OCI-LY1 (cell line): Measurements from ENCODE around the gene EEF2K.

Experiments
- H2AFZ ChIP-seq: fragments of 200-600 bp; sonication (generic), shearing (Covaris generic); 2 replicates; pipeline ENCODE4 v1.6.0; 2014; ENCODE audit warnings: antibody characterized with exemption, mild to moderate bottlenecking, low read length
- H3F3A ChIP-seq: fragments of 200-600 bp; sonication (generic), shearing (Covaris generic); 2 replicates; pipeline ENCODE4 v1.6.0; 2014; ENCODE audit warnings: mild to moderate bottlenecking, antibody characterized with exemption, low read length, moderate library complexity; ENCODE audit not compliant: insufficient read depth
- H3K27ac ChIP-seq: fragments of 200-600 bp; sonication (generic); 2 replicates; pipeline ENCODE4 v1.5.1; 2014; ENCODE audit warnings: low read length, mixed run types, mild to moderate bottlenecking, low read depth; ENCODE audit not compliant: poor library complexity, severe bottlenecking
- H3K27me3 ChIP-seq: fragments of 200-600 bp; sonication (generic); 2 replicates; pipeline ENCODE4 v1.6.0; 2014; ENCODE audit warnings: antibody characterized with exemption, mild to moderate bottlenecking, low read length, moderate library complexity; ENCODE audit not compliant: insufficient read depth
- H3K36me3 ChIP-seq: fragments of 200-600 bp; sonication (generic); 2 replicates; pipeline ENCODE4 v1.6.1; 2014; ENCODE audit warnings: mild to moderate bottlenecking, antibody characterized with exemption, low read length, moderate library complexity, mixed read lengths; ENCODE audit not compliant: insufficient read depth
- H3K4me1 ChIP-seq: fragments of 200-600 bp; sonication (generic); 2 replicates; pipeline ENCODE4 v1.5.1; 2014; ENCODE audit warnings: mild to moderate bottlenecking, low read length, moderate library complexity; ENCODE audit not compliant: insufficient read depth, severe bottlenecking
- H3K4me2 ChIP-seq: fragments of 200-600 bp; sonication (generic), shearing (Covaris generic); 2 replicates; pipeline ENCODE4 v1.6.1; 2014; ENCODE audit warnings: low read length
- H3K4me3 ChIP-seq: fragments of 200-600 bp; sonication (generic); 2 replicates; pipeline ENCODE4 v1.5.1; 2014; ENCODE audit warnings: low read length, low read depth, mild to moderate bottlenecking, mixed read lengths; ENCODE audit not compliant: poor library complexity, severe bottlenecking
- H3K79me2 ChIP-seq: fragments of 200-600 bp; shearing (Covaris generic); 2 replicates; pipeline ENCODE4 v1.6.1; 2016; ENCODE audit warnings: mixed run types, low read length, mixed read lengths; ENCODE audit not compliant: insufficient read depth
- H3K9ac ChIP-seq: fragments of 200-600 bp; sonication (generic), shearing (Covaris generic); 2 replicates; pipeline ENCODE4 v1.6.1; 2014; ENCODE audit warnings: mild to moderate bottlenecking, low read length, mixed read lengths
- H3K9me2 ChIP-seq: fragments of 200-600 bp; sonication (generic), shearing (Covaris generic); 2 replicates; pipeline ENCODE4 v1.6.1; 2014; ENCODE audit warnings: low read depth, mild to moderate bottlenecking, low read length, mixed read lengths
- H3K9me3 ChIP-seq: fragments of 200-600 bp; shearing (Covaris generic); 2 replicates; pipeline ENCODE4 v1.6.1; 2014; ENCODE audit warnings: low read length, mixed read lengths
- H4K20me1 ChIP-seq: fragments of 200-600 bp; sonication (generic), shearing (Covaris generic); 2 replicates; pipeline ENCODE4 v1.6.0; 2016; ENCODE audit warnings: mild to moderate bottlenecking, low read length; ENCODE audit not compliant: insufficient read depth
- EZH2 ChIP-seq: fragments of 200-600 bp; sonication (generic), shearing (Covaris generic); IDR thresholded peaks from 2 replicates; pipeline ENCODE4 v1.8.0; 2017; ENCODE audit warnings: borderline replicate concordance, mixed run types, mild to moderate bottlenecking, antibody characterized with exemption, low read length, moderate library complexity, mixed read lengths
- TF ChIP-seq, protein P1 (sequence below): fragments of 200-600 bp; sonication (generic), shearing (Covaris generic); IDR thresholded peaks from 2 replicates; pipeline ENCODE4 v1.5.1; 2017; ENCODE audit warnings: mild to moderate bottlenecking, antibody characterized with exemption, low read length, moderate library complexity, mixed read lengths

The EEF2K gene

GRCh38 chr16:22177968-22178930, 27.8 kb upstream of the EEF2K start:
- Histone ChIP-seq H3K36me3 (no peaks in the 10 kb centered on the region), H2AFZ (no peak overlapping the region), H3K9me3 (no peaks in the 10 kb centered on the region), H4K20me1 (no peaks in the 10 kb centered on the region), H3K27ac (no peak overlapping the region), H3K9me2 (no peaks in the 10 kb centered on the region), H3K4me2 (no peak overlapping the region), H3K79me2 (no peaks in the 10 kb centered on the region), H3K9ac (no peak overlapping the region), H3F3A (no peaks in the 10 kb centered on the region), H3K4me3 (no peak overlapping the region), H3K27me3 (peaks cover 8% of the 10 kb centered on the region; the same call in 1 of the 2 replicates), H3K4me1 (no peaks in the 10 kb centered on the region)
- TF ChIP-seq, protein P1, sequence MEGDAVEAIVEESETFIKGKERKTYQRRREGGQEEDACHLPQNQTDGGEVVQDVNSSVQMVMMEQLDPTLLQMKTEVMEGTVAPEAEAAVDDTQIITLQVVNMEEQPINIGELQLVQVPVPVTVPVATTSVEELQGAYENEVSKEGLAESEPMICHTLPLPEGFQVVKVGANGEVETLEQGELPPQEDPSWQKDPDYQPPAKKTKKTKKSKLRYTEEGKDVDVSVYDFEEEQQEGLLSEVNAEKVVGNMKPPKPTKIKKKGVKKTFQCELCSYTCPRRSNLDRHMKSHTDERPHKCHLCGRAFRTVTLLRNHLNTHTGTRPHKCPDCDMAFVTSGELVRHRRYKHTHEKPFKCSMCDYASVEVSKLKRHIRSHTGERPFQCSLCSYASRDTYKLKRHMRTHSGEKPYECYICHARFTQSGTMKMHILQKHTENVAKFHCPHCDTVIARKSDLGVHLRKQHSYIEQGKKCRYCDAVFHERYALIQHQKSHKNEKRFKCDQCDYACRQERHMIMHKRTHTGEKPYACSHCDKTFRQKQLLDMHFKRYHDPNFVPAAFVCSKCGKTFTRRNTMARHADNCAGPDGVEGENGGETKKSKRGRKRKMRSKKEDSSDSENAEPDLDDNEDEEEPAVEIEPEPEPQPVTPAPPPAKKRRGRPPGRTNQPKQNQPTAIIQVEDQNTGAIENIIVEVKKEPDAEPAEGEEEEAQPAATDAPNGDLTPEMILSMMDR, result no peak
- TF ChIP-seq EZH2, result no peak

- Histone ChIP-seq H2AFZ (no peak overlapping the region), H3K79me2 (no peaks in the 10 kb centered on the region), H3K4me2 (no peak overlapping the region), H3K9me2 (no peaks in the 10 kb centered on the region), H3K4me1 (no peaks in the 10 kb centered on the region), H3K27me3 (no peaks in the 10 kb centered on the region; the same call in 1 of the 2 replicates), H3K27ac (no peak overlapping the region), H3K9ac (no peak overlapping the region), H3F3A (no peaks in the 10 kb centered on the region), H3K36me3 (no peaks in the 10 kb centered on the region), H4K20me1 (no peaks in the 10 kb centered on the region), H3K4me3 (no peak overlapping the region), H3K9me3 (no peaks in the 10 kb centered on the region)
- TF ChIP-seq EZH2, result no peak
- TF ChIP-seq, protein P1, result no peak
Observed at GRCh38 chr16:22181426-22181825, 24.7 kb upstream of the EEF2K start.

GRCh38 chr16:22181843-22182242, 24.2 kb upstream of the EEF2K start:
- TF ChIP-seq, protein P1, result no peak
- TF ChIP-seq EZH2, result no peak
- no peaks in the 10 kb centered on the region for H3K36me3 ChIP-seq

More at GRCh38 chr16:22181843-22182242, 24.2 kb upstream of the EEF2K start:
- Histone ChIP-seq H2AFZ (no peak overlapping the region), H3K4me1 (no peaks in the 10 kb centered on the region), H3F3A (no peaks in the 10 kb centered on the region), H3K27me3 (no peaks in the 10 kb centered on the region; the same call in 1 of the 2 replicates), H3K79me2 (no peaks in the 10 kb centered on the region), H3K9ac (no peak overlapping the region), H4K20me1 (no peaks in the 10 kb centered on the region), H3K27ac (no peak overlapping the region), H3K9me3 (no peaks in the 10 kb centered on the region), H3K9me2 (no peaks in the 10 kb centered on the region), H3K4me3 (no peak overlapping the region), H3K4me2 (no peak overlapping the region)
